Measurements from ENCODE around the gene NCKAP1. TPM values are rescaled to one million over a fixed set of nuclear protein-coding genes. Genes with fewer than 3 reads are reported as not detected.
"Not testable (repeated sequence)": the region's sequence is repeated elsewhere in the genome, so short reads cannot be mapped to it uniquely, and the experiment has no call there.

The NCKAP1 gene
- total and polyA plus RNA-seq, 3 experiments from 2014 or later, result 0.51 to 8.7 (median 6.2) TPM

DNA sequence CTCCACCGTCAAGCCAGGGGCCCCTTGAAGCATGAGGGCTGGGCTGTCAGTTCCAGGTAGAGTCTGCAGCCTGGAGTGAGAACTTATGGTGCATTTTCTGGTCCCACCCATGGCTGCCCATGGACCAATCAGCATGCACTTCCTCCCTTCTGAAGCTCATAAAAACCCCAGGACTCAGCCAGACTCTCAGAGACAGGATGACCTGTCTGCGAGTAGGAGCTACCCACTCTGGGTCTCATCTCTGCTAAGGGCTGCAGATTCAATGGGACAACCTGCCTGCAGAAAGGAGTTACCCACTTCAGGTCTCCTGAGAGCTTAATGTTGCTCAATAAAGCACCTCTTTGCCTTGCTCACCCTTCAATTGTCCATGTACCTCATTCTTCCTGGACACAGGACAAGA lies 30.9 kb upstream of the NCKAP1 start:
- CTCF ChIA-PET, result interaction anchor here (0.9 kb wide), 1 partner anchor 14 kb away, joined by 4 read pairs; no protein-coding TSS in a partner anchor
- no peaks in the 10 kb centered on the region for H3K36me3 Mint-ChIP-seq
- no peak overlapping the region for H3K27ac Mint-ChIP-seq
- Histone ChIP-seq H3K36me3 (ENCODE audit: insufficient read depth, low read length) (no peaks in the 10 kb centered on the region), H3K4me3 (ENCODE audit: low read length) (no peak overlapping the region), H3K27ac (ENCODE audit: low read depth, low read length) (no peak overlapping the region), H3K4me1 (ENCODE audit: insufficient read depth, low read length) (no peaks in the 10 kb centered on the region), H3K27me3 (ENCODE audit: insufficient read depth, low read length, poor library complexity, severe bottlenecking) (no peaks in the 10 kb centered on the region), H3K9me3 (ENCODE audit: low read length) (no peaks in the 10 kb centered on the region)
- no peaks in the 10 kb centered on the region for H3K9me3 Mint-ChIP-seq
- H3K4me3 Mint-ChIP-seq, result no peak overlapping the region
- peaks cover 22 to 36% of the 10 kb centered on the region in 2 donors for H3K27me3 Mint-ChIP-seq
- H3K4me1 Mint-ChIP-seq, result no peaks in the 10 kb centered on the region
- DNase-seq, result no peak
- POLR2A ChIA-PET, result no interaction called here

DNA sequence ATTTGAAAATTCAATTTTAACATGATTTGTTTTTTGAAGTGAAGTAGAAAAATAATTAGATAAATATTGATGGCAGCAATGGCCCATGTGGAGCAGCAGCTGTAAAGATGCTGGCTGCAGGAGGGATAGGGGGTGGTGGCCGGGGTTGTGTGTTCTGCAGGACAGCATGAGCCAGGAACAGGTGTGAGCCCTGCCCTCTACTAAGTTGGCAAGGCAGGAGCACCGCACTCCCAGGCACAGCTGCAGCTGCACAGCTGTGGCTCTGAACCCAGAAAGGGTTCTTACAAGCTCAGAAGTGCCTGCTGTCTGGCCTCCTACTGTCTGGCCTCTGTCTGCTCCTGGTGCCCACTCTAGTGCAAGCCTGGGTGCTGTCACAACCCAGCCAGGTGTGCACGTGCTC lies 30.3 kb upstream of the NCKAP1 start:
- Mint-ChIP-seq H3K27ac (no peak overlapping the region), H3K27me3 (peaks cover 22 to 39% of the 10 kb centered on the region in 2 donors), H3K36me3 (no peaks in the 10 kb centered on the region), H3K9me3 (no peaks in the 10 kb centered on the region), H3K4me1 (no peaks in the 10 kb centered on the region), H3K4me3 (peak overlapping the region in 1 of 7 donors; percentile 44)
- H3K36me3 ChIP-seq (ENCODE audit: insufficient read depth, low read length), result no peaks in the 10 kb centered on the region
- no peaks in the 10 kb centered on the region for H3K4me1 ChIP-seq (ENCODE audit: insufficient read depth, low read length)
- H3K4me3 ChIP-seq (ENCODE audit: low read length), result no peak overlapping the region
- no peaks in the 10 kb centered on the region for H3K27me3 ChIP-seq (ENCODE audit: insufficient read depth, low read length, poor library complexity, severe bottlenecking)
- no peak overlapping the region for H3K27ac ChIP-seq (ENCODE audit: low read depth, low read length)
- H3K9me3 ChIP-seq (ENCODE audit: low read length), result no peaks in the 10 kb centered on the region
- CTCF ChIA-PET, result interaction anchor here (1.1 kb wide), 1 partner anchor 39 kb away, joined by 3 read pairs; no protein-coding TSS in a partner anchor
- POLR2A ChIA-PET, result no interaction called here
- no peak for DNase-seq

DNA sequence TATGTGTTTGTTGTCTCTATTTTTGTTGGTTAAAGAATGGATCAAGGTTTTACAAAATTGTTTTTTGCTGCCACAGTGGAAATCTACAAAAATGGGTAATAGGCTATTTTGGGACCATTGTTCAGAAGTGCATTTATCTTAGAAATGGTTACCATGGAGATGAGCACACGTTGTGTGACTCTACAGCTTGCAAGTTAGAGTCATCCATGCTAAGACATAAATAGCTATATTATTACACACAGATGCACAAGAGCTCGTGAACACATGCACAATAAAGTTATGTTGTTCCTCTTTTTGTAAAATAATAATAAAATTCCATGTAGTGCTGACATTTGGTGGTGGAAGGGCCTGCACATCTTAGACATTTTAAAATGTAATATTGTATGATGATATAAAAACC lies 24.8 kb upstream of the NCKAP1 start:
- no peak overlapping the region for H3K27ac Mint-ChIP-seq
- POLR2A ChIA-PET, result no interaction called here
- H3K9me3 ChIP-seq (ENCODE audit: low read length), result no peaks in the 10 kb centered on the region
- no peak overlapping the region for H3K4me3 ChIP-seq (ENCODE audit: low read length)
- no peaks in the 10 kb centered on the region for H3K27me3 ChIP-seq (ENCODE audit: insufficient read depth, low read length, poor library complexity, severe bottlenecking)
- no peaks in the 10 kb centered on the region for H3K36me3 Mint-ChIP-seq
- no peak overlapping the region for H3K27ac ChIP-seq (ENCODE audit: low read depth, low read length)
- no peaks in the 10 kb centered on the region for H3K36me3 ChIP-seq (ENCODE audit: insufficient read depth, low read length)
- H3K4me3 Mint-ChIP-seq, result no peak overlapping the region
- DNase-seq, result no peak
- no peaks in the 10 kb centered on the region for H3K9me3 Mint-ChIP-seq
- peaks cover 20 to 52% of the 10 kb centered on the region in 2 donors for H3K27me3 Mint-ChIP-seq
- H3K4me1 ChIP-seq (ENCODE audit: insufficient read depth, low read length), result no peaks in the 10 kb centered on the region
- no peaks in the 10 kb centered on the region for H3K4me1 Mint-ChIP-seq
- CTCF ChIA-PET, result no interaction called here

DNA sequence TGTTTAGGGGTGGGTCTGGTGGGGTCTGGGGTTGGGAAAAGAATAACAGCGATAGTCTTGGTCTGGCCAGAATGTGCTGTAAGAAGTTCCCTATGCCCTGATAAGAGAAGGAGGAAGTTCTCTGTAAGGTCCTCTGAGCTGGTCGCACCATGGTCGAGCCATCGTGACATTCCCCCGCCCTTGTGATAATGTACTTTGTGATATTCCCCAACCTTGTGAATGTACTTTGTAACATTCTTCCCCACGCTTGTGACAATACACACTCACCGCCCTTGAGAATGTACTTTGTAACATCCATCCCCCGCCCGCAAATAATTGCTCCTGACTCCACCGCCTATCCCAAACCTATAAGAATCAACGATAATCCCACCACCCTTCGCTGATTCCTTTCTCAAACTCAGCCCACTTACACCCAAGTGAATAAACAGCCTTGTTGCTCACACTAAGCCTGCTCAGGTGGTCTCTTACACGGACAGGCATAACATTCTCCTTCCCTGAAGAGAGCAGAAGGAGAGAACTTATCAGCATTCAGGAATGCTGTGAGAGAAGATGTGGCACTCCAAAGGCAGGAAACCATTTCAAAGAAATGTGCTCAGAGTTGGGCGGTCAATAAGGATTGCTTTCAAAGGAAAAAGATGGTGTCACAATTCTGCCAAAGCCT lies 22.4 kb upstream of the NCKAP1 start:
- Mint-ChIP-seq H3K9me3 (no peaks in the 10 kb centered on the region), H3K4me3 (no peak overlapping the region), H3K36me3 (no peaks in the 10 kb centered on the region), H3K27me3 (peaks cover 16 to 52% of the 10 kb centered on the region in 2 donors), H3K4me1 (no peaks in the 10 kb centered on the region), H3K27ac (no peak overlapping the region)
- ChIA-PET POLR2A (no interaction called here), CTCF (no interaction called here)
- Histone ChIP-seq H3K4me1 (ENCODE audit: insufficient read depth, low read length) (no peaks in the 10 kb centered on the region), H3K27me3 (ENCODE audit: insufficient read depth, low read length, poor library complexity, severe bottlenecking) (no peaks in the 10 kb centered on the region), H3K9me3 (ENCODE audit: low read length) (no peaks in the 10 kb centered on the region), H3K27ac (ENCODE audit: low read depth, low read length) (no peak overlapping the region), H3K36me3 (ENCODE audit: insufficient read depth, low read length) (no peaks in the 10 kb centered on the region), H3K4me3 (ENCODE audit: low read length) (no peak overlapping the region)
- DNase-seq, result no peak

DNA sequence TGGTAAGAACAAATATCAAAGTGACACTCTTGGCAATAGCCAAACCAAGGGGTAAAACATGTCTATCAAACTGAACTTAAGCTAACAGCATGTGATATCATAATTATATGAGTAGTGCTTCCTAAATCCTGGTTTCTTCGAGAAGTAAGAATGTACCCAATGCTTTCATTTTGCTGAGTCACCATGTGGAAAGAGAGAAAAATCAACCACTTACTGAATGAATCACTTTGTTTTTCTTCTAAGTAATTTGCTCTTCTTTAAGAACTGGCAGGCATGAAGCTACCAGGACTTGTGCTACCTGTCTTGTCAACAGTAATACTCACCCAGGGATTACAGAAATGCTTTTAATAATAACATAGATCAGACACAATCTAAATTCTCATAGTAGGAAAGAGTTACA lies 21.3 kb upstream of the NCKAP1 start:
- DNase-seq, result no peak
- H3K27me3 Mint-ChIP-seq, result peaks cover 12 to 51% of the 10 kb centered on the region in 2 donors
- Histone ChIP-seq H3K4me3 (ENCODE audit: low read length) (no peak overlapping the region), H3K9me3 (ENCODE audit: low read length) (no peaks in the 10 kb centered on the region), H3K27ac (ENCODE audit: low read depth, low read length) (no peak overlapping the region), H3K4me1 (ENCODE audit: insufficient read depth, low read length) (no peaks in the 10 kb centered on the region), H3K36me3 (ENCODE audit: insufficient read depth, low read length) (no peaks in the 10 kb centered on the region), H3K27me3 (ENCODE audit: insufficient read depth, low read length, poor library complexity, severe bottlenecking) (no peaks in the 10 kb centered on the region)
- H3K9me3 Mint-ChIP-seq, result no peaks in the 10 kb centered on the region
- H3K4me3 Mint-ChIP-seq, result no peak overlapping the region
- POLR2A ChIA-PET, result no interaction called here
- H3K4me1 Mint-ChIP-seq, result no peaks in the 10 kb centered on the region
- H3K27ac Mint-ChIP-seq, result no peak overlapping the region
- H3K36me3 Mint-ChIP-seq, result no peaks in the 10 kb centered on the region
- CTCF ChIA-PET, result no interaction called here

DNA sequence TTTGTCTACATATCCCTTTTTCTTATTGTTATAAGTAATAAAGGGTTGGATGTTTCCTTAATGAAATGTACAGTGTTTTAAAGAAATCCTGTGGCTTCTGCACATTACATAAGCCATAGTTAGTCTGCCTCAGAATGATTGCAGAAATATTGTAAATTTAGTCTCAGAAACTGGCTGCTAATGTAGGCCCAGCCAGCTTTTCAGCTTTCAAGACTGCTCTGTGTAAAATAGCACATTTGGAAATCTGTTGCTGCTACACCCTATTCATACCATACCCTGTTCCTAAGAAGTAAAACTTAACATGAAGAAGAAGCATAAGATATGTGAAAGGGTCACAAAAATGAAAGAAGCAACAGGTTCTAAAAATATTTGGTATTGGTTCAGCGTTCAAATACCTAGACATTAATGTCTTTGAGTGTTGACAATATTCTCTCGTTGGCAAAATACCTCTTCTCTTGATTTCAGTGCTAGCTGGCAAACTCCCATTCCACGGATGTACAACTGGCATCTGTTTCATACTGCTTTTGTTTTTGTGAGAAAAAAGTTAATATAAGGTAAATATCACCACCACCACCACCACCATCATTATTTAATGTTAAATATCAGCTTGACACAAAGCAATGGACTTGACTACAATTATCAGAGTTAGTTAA lies 19.2 kb upstream of the NCKAP1 start:
- Histone ChIP-seq H3K27ac (ENCODE audit: low read depth, low read length) (no peak overlapping the region), H3K27me3 (ENCODE audit: insufficient read depth, low read length, poor library complexity, severe bottlenecking) (no peaks in the 10 kb centered on the region), H3K4me1 (ENCODE audit: insufficient read depth, low read length) (no peaks in the 10 kb centered on the region), H3K4me3 (ENCODE audit: low read length) (no peak overlapping the region), H3K36me3 (ENCODE audit: insufficient read depth, low read length) (no peaks in the 10 kb centered on the region), H3K9me3 (ENCODE audit: low read length) (no peaks in the 10 kb centered on the region)
- Mint-ChIP-seq H3K27ac (no peak overlapping the region), H3K4me3 (no peak overlapping the region), H3K36me3 (no peaks in the 10 kb centered on the region), H3K4me1 (no peaks in the 10 kb centered on the region), H3K27me3 (peaks cover 15 to 55% of the 10 kb centered on the region in 2 donors), H3K9me3 (no peaks in the 10 kb centered on the region)
- ChIA-PET POLR2A (no interaction called here), CTCF (no interaction called here)
- no peak for DNase-seq

DNA sequence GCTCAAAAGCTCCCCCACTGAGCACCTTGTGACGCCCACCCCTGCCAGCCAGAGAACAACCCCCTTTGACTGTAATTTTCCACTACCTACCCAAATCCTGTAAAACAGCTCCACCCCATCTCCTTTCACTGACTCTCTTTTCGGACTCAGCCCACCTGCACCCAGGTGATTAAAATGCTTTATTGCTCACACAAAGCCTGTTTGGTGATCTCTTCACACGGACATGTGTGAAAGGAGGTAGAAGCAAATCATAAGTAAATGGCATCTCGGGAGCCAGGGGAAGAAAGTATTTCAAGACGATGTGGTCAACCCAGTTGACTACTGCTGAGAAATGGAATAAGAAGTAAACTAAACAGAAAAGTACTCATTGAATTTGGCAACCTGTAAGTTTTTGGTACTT lies 11.2 kb upstream of the NCKAP1 start:
- ChIA-PET CTCF (no interaction called here), POLR2A (no interaction called here)
- Mint-ChIP-seq H3K9me3 (peaks cover 0 to 7% (median 0%) of the 10 kb centered on the region in 5 donors), H3K27ac (no peak overlapping the region), H3K4me1 (no peaks in the 10 kb centered on the region), H3K36me3 (no peaks in the 10 kb centered on the region), H3K4me3 (no peak overlapping the region), H3K27me3 (peaks cover 18 to 31% of the 10 kb centered on the region in 2 donors)
- H3K27me3 ChIP-seq (ENCODE audit: insufficient read depth, low read length, poor library complexity, severe bottlenecking), result no peaks in the 10 kb centered on the region
- H3K36me3 ChIP-seq (ENCODE audit: insufficient read depth, low read length), result no peaks in the 10 kb centered on the region
- no peaks in the 10 kb centered on the region for H3K9me3 ChIP-seq (ENCODE audit: low read length)
- no peak overlapping the region for H3K4me3 ChIP-seq (ENCODE audit: low read length)
- no peak overlapping the region for H3K27ac ChIP-seq (ENCODE audit: low read depth, low read length)
- no peaks in the 10 kb centered on the region for H3K4me1 ChIP-seq (ENCODE audit: insufficient read depth, low read length)
- no peak for DNase-seq

DNA sequence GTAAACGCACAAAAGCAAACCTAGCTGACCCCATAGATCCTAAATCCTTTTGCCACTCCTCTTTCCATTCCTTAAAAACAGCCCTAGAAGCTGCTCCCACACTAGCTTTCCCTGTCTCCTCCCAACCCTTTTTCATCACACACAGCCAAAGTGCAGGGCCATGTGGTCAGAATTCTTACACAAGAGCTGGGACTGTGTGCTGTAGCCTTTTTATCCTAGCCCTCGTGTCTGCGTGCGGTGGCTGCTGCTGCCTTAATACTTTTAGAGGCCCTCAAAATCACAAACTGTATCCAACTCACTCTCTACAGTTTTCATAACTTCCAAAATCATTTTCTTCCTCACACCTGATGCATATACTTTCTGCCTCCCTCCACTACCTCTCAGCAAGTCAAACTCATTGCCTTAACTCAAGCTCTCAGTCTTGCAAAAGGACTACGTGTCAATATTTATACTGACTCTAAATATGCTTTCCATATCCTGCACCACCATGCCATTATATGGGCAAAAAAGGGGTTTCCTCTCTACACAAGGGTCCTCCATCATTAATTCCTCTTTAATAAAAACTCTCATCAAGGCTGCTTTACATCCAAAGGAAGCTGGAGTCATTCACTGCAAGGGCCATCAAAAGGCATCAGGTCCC lies 9.3 kb upstream of the NCKAP1 start:
- H3K36me3 Mint-ChIP-seq; POLR2A ChIA-PET; H3K9me3 Mint-ChIP-seq; H3K36me3 ChIP-seq (ENCODE audit: insufficient read depth, low read length); H3K4me1 ChIP-seq (ENCODE audit: insufficient read depth, low read length); H3K27ac ChIP-seq (ENCODE audit: low read depth, low read length); H3K4me3 Mint-ChIP-seq; H3K4me3 ChIP-seq (ENCODE audit: low read length); H3K4me1 Mint-ChIP-seq; H3K27ac Mint-ChIP-seq; DNase-seq; CTCF ChIA-PET; H3K9me3 ChIP-seq (ENCODE audit: low read length); H3K27me3 ChIP-seq (ENCODE audit: insufficient read depth, low read length, poor library complexity, severe bottlenecking): not testable (repeated sequence)
- H3K27me3 Mint-ChIP-seq, result peaks cover 20 to 24% of the 10 kb centered on the region in 2 donors
